H9 (cell line): Measurements from ENCODE around the gene CADPS. TPM values are rescaled to one million over a fixed set of nuclear protein-coding genes. Genes with fewer than 3 reads are reported as not detected.

ENCODE experiments used
- DNase-seq: peaks from one replicate; pipeline ENCODE4 v3.0.0-alpha.2; 2017
- H2AFZ ChIP-seq: one replicate; pipeline ENCODE4 v1.6.1; 2013; ENCODE audit warnings: mild to moderate bottlenecking, low read length, control low read depth, moderate library complexity
- H2AK5ac ChIP-seq: 2 replicates; pipeline ENCODE4 v1.6.1; 2013; ENCODE audit warnings: low read length, control low read depth, mixed read lengths; ENCODE audit not compliant: insufficient read length
- H2BK120ac ChIP-seq: one replicate; pipeline ENCODE4 v1.6.1; 2013; ENCODE audit warnings: low read depth, mild to moderate bottlenecking, low read length, control low read depth, inconsistent platforms; ENCODE audit not compliant: poor library complexity, severe bottlenecking
- H2BK12ac ChIP-seq: 2 replicates; pipeline ENCODE4 v1.6.1; 2013; ENCODE audit warnings: low read length, control low read depth, mixed read lengths, low read depth; ENCODE audit not compliant: insufficient read length
- H2BK15ac ChIP-seq: 2 replicates; pipeline ENCODE4 v1.6.1; 2013; ENCODE audit warnings: low read depth, low read length, control low read depth
- H2BK20ac ChIP-seq: one replicate; pipeline ENCODE4 v1.6.1; 2013; ENCODE audit warnings: low read depth, mild to moderate bottlenecking, low read length, control low read depth, inconsistent platforms; ENCODE audit not compliant: poor library complexity, severe bottlenecking
- H2BK5ac ChIP-seq: 2 replicates; pipeline ENCODE4 v1.6.1; 2013; ENCODE audit warnings: low read length, control low read depth, mixed read lengths; ENCODE audit not compliant: insufficient read length
- H3K14ac ChIP-seq: 2 replicates; pipeline ENCODE4 v1.6.1; 2013; ENCODE audit warnings: low read length, control low read depth; ENCODE audit not compliant: insufficient read depth
- H3K18ac ChIP-seq: 2 replicates; pipeline ENCODE4 v1.6.1; 2013; ENCODE audit warnings: low read depth, mild to moderate bottlenecking, mixed read lengths, low read length, control low read depth; ENCODE audit not compliant: insufficient read length
- H3K23ac ChIP-seq: 2 replicates; pipeline ENCODE4 v1.6.1; 2013; ENCODE audit warnings: low read length, control low read depth, mixed read lengths, low read depth; ENCODE audit not compliant: insufficient read length
- H3K23me2 ChIP-seq: 2 replicates; pipeline ENCODE4 v1.6.1; 2013; ENCODE audit warnings: low read depth, mild to moderate bottlenecking, mixed read lengths, low read length, control low read depth; ENCODE audit not compliant: insufficient read length, poor library complexity, severe bottlenecking
- H3K27ac ChIP-seq: 2 replicates; pipeline ENCODE4 v1.5.1; 2013; ENCODE audit warnings: low read length, control low read depth, mixed read lengths, low read depth; ENCODE audit not compliant: insufficient read length
- H3K27me3 ChIP-seq: 2 replicates; pipeline ENCODE4 v1.6.1; 2013; ENCODE audit warnings: low read length, control low read depth, inconsistent platforms; ENCODE audit not compliant: insufficient read depth
- H3K4ac ChIP-seq: 2 replicates; pipeline ENCODE4 v1.6.1; 2013; ENCODE audit warnings: low read depth, mild to moderate bottlenecking, control low read depth, inconsistent platforms, low read length, moderate library complexity
- H3K4me1 ChIP-seq: 2 replicates; pipeline ENCODE4 v1.6.1; 2013; ENCODE audit warnings: low read length, control low read depth, inconsistent platforms; ENCODE audit not compliant: insufficient read depth
- H3K4me2 ChIP-seq: 2 replicates; pipeline ENCODE4 v1.6.1; 2013; ENCODE audit warnings: low read length, control low read depth, mixed read lengths; ENCODE audit not compliant: insufficient read length, insufficient read depth
- H3K56ac ChIP-seq: 2 replicates; pipeline ENCODE4 v1.6.1; 2013; ENCODE audit warnings: low read depth, mild to moderate bottlenecking, mixed read lengths, low read length, control low read depth; ENCODE audit not compliant: insufficient read length
- H3K79me1 ChIP-seq: 2 replicates; pipeline ENCODE4 v1.6.1; 2013; ENCODE audit warnings: low read depth, mild to moderate bottlenecking, moderate library complexity, low read length, control low read depth, inconsistent platforms; ENCODE audit not compliant: insufficient read depth, poor library complexity, severe bottlenecking
- H3K79me2 ChIP-seq: 2 replicates; pipeline ENCODE4 v1.6.1; 2013; ENCODE audit warnings: low read length, control low read depth, inconsistent platforms; ENCODE audit not compliant: insufficient read depth
- H3K9ac ChIP-seq: 2 replicates; pipeline ENCODE4 v1.6.1; 2013; ENCODE audit warnings: low read length, control low read depth, mixed read lengths; ENCODE audit not compliant: insufficient read length; ENCODE audit errors: extremely low read depth
- H3K9me3 ChIP-seq: one replicate; pipeline ENCODE4 v1.6.1; 2013; ENCODE audit warnings: low read depth, low read length, inconsistent platforms; ENCODE audit not compliant: control insufficient read depth
- H3T11ph ChIP-seq: one replicate; pipeline ENCODE4 v1.6.1; 2013; ENCODE audit warnings: mild to moderate bottlenecking, low read length, control low read depth, inconsistent platforms
- H4K20me1 ChIP-seq: one replicate; pipeline ENCODE4 v1.6.1; 2013; ENCODE audit not compliant: control insufficient read depth, insufficient read length, insufficient read depth
- H4K5ac ChIP-seq: 2 replicates; pipeline ENCODE4 v1.6.1; 2013; ENCODE audit warnings: low read depth, mild to moderate bottlenecking, mixed read lengths, low read length, control low read depth; ENCODE audit not compliant: insufficient read length
- H4K8ac ChIP-seq: replicated peaks from 2 replicates; pipeline ENCODE4 v1.6.1; 2013; ENCODE audit warnings: low read length, control low read depth, mixed read lengths, low read depth; ENCODE audit not compliant: insufficient read length
- H4K91ac ChIP-seq: 2 replicates; pipeline ENCODE4 v1.6.1; 2013; ENCODE audit warnings: low read depth, mild to moderate bottlenecking, moderate library complexity, mixed read lengths, low read length, control low read depth; ENCODE audit not compliant: insufficient read length
- H3K27ac Mint-ChIP-seq, 3 experiments: 2 replicates in 2 of 3; 3 replicates in 1 of 3; pipeline ENCODE4 v1.8.0; 2020 to 2021; ENCODE audit warnings: mixed read lengths in 3 of 3, mild to moderate bottlenecking in 1 of 3, moderate library complexity in 1 of 3
- H3K27me3 Mint-ChIP-seq: 2 replicates; pipeline ENCODE4 v1.8.0; 2021; ENCODE audit warnings: low read depth, mild to moderate bottlenecking, moderate library complexity, mixed read lengths
- H3K36me3 Mint-ChIP-seq, 3 experiments: 2 replicates in 2 of 3; 3 replicates in 1 of 3; pipeline ENCODE4 v1.8.0; 2020 to 2021; ENCODE audit warnings: low read depth in 3 of 3, mixed read lengths in 3 of 3; ENCODE audit not compliant: insufficient read depth in 1 of 3
- H3K4me1 Mint-ChIP-seq, 2 experiments: 2 replicates each; pipeline ENCODE4 v1.8.0; 2020; ENCODE audit warnings: mixed read lengths in 2 of 2
- H3K4me3 Mint-ChIP-seq, 2 experiments: 2 replicates in 1 of 2; 3 replicates in 1 of 2; pipeline ENCODE4 v1.8.0; 2020 to 2021; ENCODE audit warnings: mild to moderate bottlenecking in 2 of 2, mixed read lengths in 2 of 2, moderate library complexity in 1 of 2
- H3K9me3 Mint-ChIP-seq, 2 experiments: 2 replicates in 1 of 2; 3 replicates in 1 of 2; pipeline ENCODE4 v1.8.0; 2020; ENCODE audit warnings: mild to moderate bottlenecking in 2 of 2, mixed read lengths in 2 of 2, moderate library complexity in 1 of 2
- CTCF ChIP-seq: fragments of 200-600 bp; sonication (generic); conservative IDR thresholded peaks from 3 replicates; pipeline ENCODE4 v1.8.0; 2021; ENCODE audit warnings: antibody characterized with exemption, mild to moderate bottlenecking
- WGBS: extraction: QIAGEN DNeasy Blood & Tissue Kit; methylation state at CpG from one replicate; pipeline ENCODE4 v1.1.7; 2013; ENCODE audit warnings: missing lambda C conversion rate, low lambda C conversion rate, mixed read lengths; ENCODE audit not compliant: insufficient read length; ENCODE audit errors: extremely low coverage; 5-methylcytosine and 5-hydroxymethylcytosine counted together
- total RNA-seq: library from RNA; stranded (reverse); gene quantifications from 2 replicates; pipeline ENCODE4 v1.2.1, GENCODE V29; 2021

Gene CADPS
- total RNA-seq, 1 experiment from 2014 or later: 6.6 TPM

GRCh38 chr3:62421207-62421606 lies 454.0 kb downstream of the CADPS start:
- H4K5ac ChIP-seq: no peak overlapping the region
- no peak overlapping the region for H4K8ac ChIP-seq
- H3K9me3 ChIP-seq: no peaks in the 10 kb centered on the region
- no peak overlapping the region for H2BK15ac ChIP-seq
- H3K27ac ChIP-seq: no peak overlapping the region
- no peak overlapping the region for H2BK5ac ChIP-seq
- peaks cover 7 to 15% of the 10 kb centered on the region in 2 experiments for H3K4me1 Mint-ChIP-seq
- TF ChIP-seq CTCF: no peak
- no peak overlapping the region for H3K9ac ChIP-seq
- no CpG with 5 or more reads among the region's 10 CpGs for WGBS
- no peak overlapping the region; the same call in 1 of the 2 replicates for H3K14ac ChIP-seq
- no peaks in the 10 kb centered on the region; a peak in 1 of 5 replicates for H3K9me3 Mint-ChIP-seq
- no peak overlapping the region for H3K4me2 ChIP-seq
- no peak overlapping the region for H3T11ph ChIP-seq
- H3K4ac ChIP-seq: no peak overlapping the region
- no peak overlapping the region for H3K56ac ChIP-seq
- no peak overlapping the region for H3K23ac ChIP-seq
- H3K79me1 ChIP-seq: no peaks in the 10 kb centered on the region
- H4K20me1 ChIP-seq: no peaks in the 10 kb centered on the region
- H4K91ac ChIP-seq: no peak overlapping the region
- no peak overlapping the region for H2BK12ac ChIP-seq
- H2AFZ ChIP-seq: no peak overlapping the region
- no peak for DNase-seq
- no peak overlapping the region for H2BK120ac ChIP-seq
- H3K27me3 ChIP-seq: no peaks in the 10 kb centered on the region
- H3K27ac Mint-ChIP-seq: no peak overlapping the region
- H2AK5ac ChIP-seq: no peak overlapping the region
- H3K79me2 ChIP-seq: no peaks in the 10 kb centered on the region
- H3K23me2 ChIP-seq: no peaks in the 10 kb centered on the region
- H3K36me3 Mint-ChIP-seq: peaks cover 0 to 1% (median 0%) of the 10 kb centered on the region in 3 experiments; a peak in 1 of 7 replicates
- H3K4me1 ChIP-seq: no peaks in the 10 kb centered on the region
- H2BK20ac ChIP-seq: no peak overlapping the region
- H3K27me3 Mint-ChIP-seq: peaks cover 83% of the 10 kb centered on the region
- no peak overlapping the region for H3K18ac ChIP-seq
- no peak overlapping the region for H3K4me3 Mint-ChIP-seq
